BLaER1 treated with 17β-estradiol and CSF1 and Interleukin-3, amounts not matched to agents 10 nM and 100 nM (cell line): ENCODE measurements around the gene CPSF4.
"Not testable (repeated sequence)": the region's sequence is repeated elsewhere in the genome, so short reads cannot be mapped to it uniquely, and the experiment has no call there.

Experiments used
- H3K27ac ChIP-seq, 11 experiments: shearing (Covaris generic); formaldehyde crosslinking; 2 replicates each; pipeline ENCODE4 v1.8.1; 2022
- H3K27me3 ChIP-seq, 11 experiments: shearing (Covaris generic); formaldehyde crosslinking; 2 replicates each; pipeline ENCODE4 v1.8.1; 2022
- H3K36me3 ChIP-seq, 11 experiments: shearing (Covaris generic); formaldehyde crosslinking; 2 replicates each; pipeline ENCODE4 v1.8.1; 2022
- H3K4me1 ChIP-seq, 10 experiments: shearing (Covaris generic); formaldehyde crosslinking; 2 replicates each; pipeline ENCODE4 v1.8.1; 2022
- H3K4me2 ChIP-seq, 11 experiments: shearing (Covaris generic); formaldehyde crosslinking; 2 replicates each; pipeline ENCODE4 v1.8.1; 2022
- H3K4me3 ChIP-seq, 10 experiments: shearing (Covaris generic); formaldehyde crosslinking; 2 replicates each; pipeline ENCODE4 v1.8.1; 2022
- H3K9ac ChIP-seq, 11 experiments: shearing (Covaris generic); formaldehyde crosslinking; 2 replicates each; pipeline ENCODE4 v1.8.1; 2022
- H3K9me3 ChIP-seq, 11 experiments: shearing (Covaris generic); formaldehyde crosslinking; replicated peaks in 1 of 11; 2 replicates each; pipeline ENCODE4 v1.8.1; 2022
- H4K20me1 ChIP-seq, 11 experiments: shearing (Covaris generic); formaldehyde crosslinking; 2 replicates each; pipeline ENCODE4 v1.8.1; 2022
- Cebpa-rat ChIP-seq, 11 experiments: shearing (Covaris generic); IDR thresholded peaks; 2 replicates each; pipeline ENCODE4 v1.8.1; 2022

Gene CPSF4

DNA sequence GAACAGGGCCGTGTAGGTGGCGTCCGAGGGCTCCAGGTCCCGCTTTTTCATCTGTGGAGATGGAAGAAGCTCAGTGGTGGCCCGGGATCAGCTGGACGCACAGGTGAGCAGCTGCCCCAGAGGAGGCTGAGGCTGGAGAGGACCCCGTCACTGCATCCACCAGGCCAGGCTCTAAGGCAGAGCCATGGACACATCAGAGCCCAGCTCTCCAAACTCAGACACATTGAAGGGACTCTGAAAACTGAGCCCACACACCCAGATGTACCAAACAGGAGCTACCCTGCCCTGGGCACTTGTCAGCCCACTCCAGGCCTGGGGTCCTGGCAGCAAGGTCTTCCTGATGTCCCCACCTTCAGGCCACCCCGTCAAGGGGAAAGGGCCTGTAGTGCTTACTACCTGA lies 9.0 kb upstream of the CPSF4 start:
- no peak for TF ChIP-seq Cebpa-rat (IDR thresholded peaks at IDR 0.05)
- H3K27me3 ChIP-seq, result no peaks in the 10 kb centered on the region
- H3K27ac ChIP-seq, result no peak overlapping the region
- no peak overlapping the region for H3K4me3 ChIP-seq
- H3K9ac ChIP-seq, result peak overlapping the region in 1 of 11 experiments; percentile 9; a peak in 1 of 22 replicates
- H3K9me3 ChIP-seq, result no peaks in the 10 kb centered on the region
- no peaks in the 10 kb centered on the region for H3K4me1 ChIP-seq
- H3K4me2 ChIP-seq, result no peak overlapping the region
- H3K36me3 ChIP-seq, result peaks cover 74 to 87% (median 81%) of the 10 kb centered on the region in 11 experiments
- H4K20me1 ChIP-seq, result peaks cover 0 to 63% (median 24%) of the 10 kb centered on the region in 11 experiments; a peak in 14 of 22 replicates

DNA sequence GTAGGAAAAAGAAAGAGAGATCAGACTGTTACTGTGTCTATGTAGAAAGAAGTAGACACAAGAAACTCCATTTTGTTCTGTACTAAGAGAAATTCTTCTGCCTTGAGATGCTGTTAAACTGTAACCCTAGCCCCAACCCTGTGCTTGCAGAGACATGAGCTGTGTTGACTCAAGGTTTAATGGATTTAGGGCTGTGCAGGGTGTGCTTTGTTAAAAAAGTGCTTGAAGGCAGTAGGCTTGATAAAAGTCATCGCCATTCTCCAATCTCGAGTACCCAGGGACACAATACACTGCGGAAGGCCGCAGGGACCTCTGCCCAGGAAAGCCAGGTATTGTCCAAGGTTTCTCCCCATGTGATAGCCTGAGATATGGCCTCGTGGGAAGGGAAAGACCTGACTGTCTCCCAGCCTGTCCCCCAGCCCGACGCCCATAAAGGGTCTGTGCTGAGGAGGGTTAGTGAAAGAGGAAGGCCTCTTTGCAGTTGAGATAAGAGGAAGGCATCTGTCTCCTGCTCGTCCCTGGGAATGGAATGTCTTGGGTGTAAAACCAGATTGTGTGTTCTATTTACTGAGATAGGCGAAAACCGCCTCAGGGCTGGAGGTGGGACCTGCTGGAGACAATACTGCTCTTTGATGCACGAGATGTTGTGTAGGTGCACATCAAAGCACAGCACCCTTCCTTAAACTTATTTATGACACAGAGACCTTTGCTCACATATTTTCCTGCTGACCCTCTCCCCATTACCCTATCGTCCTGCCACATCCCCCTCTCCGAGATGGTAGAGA lies 6.8 kb upstream of the CPSF4 start:
- H3K27ac ChIP-seq, H3K9ac ChIP-seq, H3K9me3 ChIP-seq, H3K4me2 ChIP-seq, H3K27me3 ChIP-seq, H3K4me3 ChIP-seq: not testable (repeated sequence)
- Histone ChIP-seq H4K20me1 (peaks cover 0 to 75% (median 40%) of the 10 kb centered on the region in 11 experiments; a peak in 15 of 22 replicates), H3K36me3 (peaks cover 71 to 92% (median 83%) of the 10 kb centered on the region in 11 experiments), H3K4me1 (peaks cover 2 to 11% (median 7%) of the 10 kb centered on the region in 10 experiments; a peak in 16 of 20 replicates)

DNA sequence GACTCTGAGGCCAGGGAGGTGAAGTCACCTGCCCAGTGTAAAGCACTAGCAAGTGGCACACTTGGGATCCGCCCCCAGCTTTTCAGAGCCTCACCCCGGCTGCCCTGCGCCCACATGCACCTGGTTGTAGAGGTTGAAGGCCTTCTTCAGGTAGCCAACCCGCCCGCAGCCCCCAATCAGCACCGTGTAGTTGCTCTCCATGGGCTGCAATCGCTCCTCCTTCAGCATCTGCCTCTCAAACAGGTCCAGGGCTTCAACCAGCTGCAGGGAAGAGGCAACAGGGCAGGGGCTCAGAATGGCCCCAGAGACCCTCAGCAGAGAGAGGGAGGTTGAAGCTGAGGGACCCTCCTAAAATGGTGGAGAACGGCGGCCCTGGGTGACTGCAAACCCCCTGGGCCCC lies 5.6 kb upstream of the CPSF4 start:
- Histone ChIP-seq H3K4me3 (no peak overlapping the region), H3K4me1 (peaks cover 13 to 22% (median 18%) of the 10 kb centered on the region in 10 experiments), H4K20me1 (peaks cover 0 to 79% (median 45%) of the 10 kb centered on the region in 11 experiments; a peak in 15 of 22 replicates), H3K36me3 (peaks cover 67 to 92% (median 79%) of the 10 kb centered on the region in 11 experiments), H3K27ac (no peak overlapping the region), H3K9ac (0 out of 22 replicates have a peak overlapping the region, but pooled peaks of 1 of the 11 experiments have one; percentile 2), H3K9me3 (no peaks in the 10 kb centered on the region), H3K4me2 (no peak overlapping the region), H3K27me3 (no peaks in the 10 kb centered on the region)
- TF ChIP-seq Cebpa-rat (IDR thresholded peaks at IDR 0.05), result no peak

DNA sequence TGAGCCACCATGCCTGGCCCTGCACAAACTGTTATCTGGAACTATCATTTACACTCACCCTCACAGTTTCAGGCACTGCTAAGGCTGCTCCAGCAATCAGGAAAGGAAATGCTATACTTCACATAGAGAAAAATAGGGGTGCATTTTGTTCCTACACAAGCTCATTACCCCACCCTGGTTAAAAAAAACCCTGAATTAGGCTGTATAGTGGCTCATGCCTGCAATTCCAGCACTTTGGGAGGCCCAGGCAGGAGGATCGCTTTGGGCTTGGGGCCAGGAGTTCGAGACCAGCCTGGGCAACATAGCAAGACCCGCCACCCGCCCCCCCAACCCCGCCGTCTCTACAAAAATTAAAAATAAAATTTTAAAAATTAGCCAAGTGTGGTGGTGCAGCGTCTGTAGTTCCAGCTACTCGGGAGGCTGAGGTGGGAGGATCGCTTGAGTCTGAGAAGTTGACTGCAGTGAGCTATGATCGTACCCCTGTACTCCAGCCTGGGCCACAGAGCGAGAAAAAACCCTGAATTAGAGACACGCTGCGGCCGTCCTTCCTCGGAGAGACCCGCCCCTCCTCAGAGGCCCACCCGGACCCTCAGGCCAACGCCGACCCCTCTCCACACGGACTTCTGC lies 684 bp upstream of the CPSF4 start:
- TF ChIP-seq Cebpa-rat (IDR thresholded peaks at IDR 0.05), result no peak
- H3K36me3 ChIP-seq, result peaks cover 24 to 72% (median 50%) of the 10 kb centered on the region in 11 experiments

DNA sequence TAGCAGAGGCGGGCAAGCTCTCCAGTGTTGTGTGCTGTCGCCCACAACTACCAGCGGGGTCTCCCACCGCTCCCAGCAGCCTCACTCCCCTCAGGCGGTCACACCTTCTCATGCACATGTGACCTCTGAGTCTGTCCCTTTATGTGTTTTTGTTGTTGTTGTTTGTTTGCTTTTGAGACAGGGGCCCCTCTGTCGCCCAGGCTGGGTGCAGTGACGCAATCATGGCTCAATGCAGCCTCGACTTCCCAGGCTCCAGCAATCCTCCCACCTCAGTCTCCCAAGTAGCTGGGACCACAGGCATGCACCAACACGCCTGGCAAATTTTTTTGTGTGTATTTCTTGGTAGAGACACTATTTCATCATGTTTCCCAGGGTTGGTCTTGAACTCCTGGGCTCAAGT lies 1.5 kb downstream of the CPSF4 start:
- Histone ChIP-seq H3K4me1 (peaks cover 24 to 59% (median 40%) of the 10 kb centered on the region in 10 experiments), H3K4me3 (peak overlapping the region; percentile 87 to 99 (median 94)), H4K20me1 (peaks cover 11 to 87% (median 50%) of the 10 kb centered on the region in 11 experiments; a peak in 21 of 22 replicates), H3K4me2 (peak overlapping the region; percentile 82 to 98 (median 94)), H3K27ac (peak overlapping the region in 2 of 11 experiments; percentile 80 to 88; a peak in 2 of 22 replicates), H3K36me3 (peaks cover 24 to 72% (median 50%) of the 10 kb centered on the region in 11 experiments), H3K27me3 (no peaks in the 10 kb centered on the region), H3K9me3 (no peaks in the 10 kb centered on the region), H3K9ac (peak overlapping the region; percentile 89 to 97 (median 93); a peak in 21 of 22 replicates)
- TF ChIP-seq Cebpa-rat (IDR thresholded peaks at IDR 0.05), result peak in 3 of 11 experiments; percentile 24 to 52 (median 44); a peak in 2 of 22 replicates

More for the DNA sequence above, 684 bp upstream of the CPSF4 start:
- Histone ChIP-seq H3K4me3 (peak overlapping the region; percentile 87 to 99 (median 94)), H3K4me2 (peak overlapping the region; percentile 82 to 98 (median 94)), H3K27ac (peak overlapping the region; percentile 80 to 96 (median 88)), H3K4me1 (peaks cover 24 to 57% (median 40%) of the 10 kb centered on the region in 10 experiments), H3K27me3 (no peaks in the 10 kb centered on the region), H3K9ac (peak overlapping the region; percentile 89 to 97 (median 93)), H3K9me3 (no peaks in the 10 kb centered on the region), H4K20me1 (peaks cover 11 to 86% (median 65%) of the 10 kb centered on the region in 11 experiments; a peak in 21 of 22 replicates)

DNA sequence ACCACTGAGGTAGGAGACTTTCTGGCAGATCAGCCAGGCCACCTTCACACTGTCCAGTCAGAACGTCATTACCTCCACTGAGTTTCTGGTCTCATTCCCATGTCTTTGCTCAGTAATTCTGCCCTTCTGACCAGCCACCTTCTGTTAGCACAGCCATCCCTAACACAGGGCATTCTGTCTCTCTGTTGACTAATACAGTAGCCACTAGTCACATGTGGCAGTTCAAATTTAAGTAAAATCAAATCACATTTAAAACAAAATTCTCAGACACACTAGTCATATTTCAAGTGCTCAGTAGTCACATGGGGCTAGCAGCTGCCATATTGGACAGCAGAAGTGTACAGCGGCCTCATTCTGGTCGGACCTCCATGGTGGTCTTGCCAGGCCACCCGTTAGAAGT lies 7.4 kb downstream of the CPSF4 start:
- Histone ChIP-seq H3K4me1 (peaks cover 0 to 25% (median 7%) of the 10 kb centered on the region in 10 experiments; a peak in 11 of 20 replicates), H3K9me3 (no peaks in the 10 kb centered on the region), H3K4me2 (no peak overlapping the region), H4K20me1 (peaks cover 24 to 90% (median 48%) of the 10 kb centered on the region in 11 experiments; a peak in 21 of 22 replicates), H3K27ac (no peak overlapping the region), H3K9ac (no peak overlapping the region), H3K4me3 (no peak overlapping the region), H3K27me3 (no peaks in the 10 kb centered on the region), H3K36me3 (peaks cover 79 to 100% (median 96%) of the 10 kb centered on the region in 11 experiments)
- TF ChIP-seq Cebpa-rat (IDR thresholded peaks at IDR 0.05), result no peak

DNA sequence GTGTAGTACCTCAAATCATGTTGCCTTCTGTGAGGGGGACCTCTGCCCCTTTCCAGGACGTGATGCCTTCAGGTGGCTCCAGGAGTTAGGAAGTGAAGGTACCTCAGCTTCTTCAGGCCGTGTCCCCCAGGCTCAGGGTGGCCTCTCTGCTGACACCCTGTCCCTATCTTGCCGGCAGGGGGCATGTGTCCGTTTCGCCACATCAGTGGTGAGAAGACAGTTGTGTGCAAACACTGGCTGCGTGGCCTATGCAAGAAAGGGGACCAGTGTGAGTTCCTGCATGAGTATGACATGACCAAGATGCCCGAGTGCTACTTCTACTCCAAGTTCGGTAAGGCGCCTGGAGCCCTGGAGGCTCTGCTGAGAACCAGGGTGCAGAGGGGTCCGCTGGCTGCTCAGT lies 9.2 kb downstream of the CPSF4 start:
- no peak overlapping the region for H3K4me2 ChIP-seq
- no peak overlapping the region for H3K4me3 ChIP-seq
- no peaks in the 10 kb centered on the region for H3K9me3 ChIP-seq
- H3K27me3 ChIP-seq, result no peaks in the 10 kb centered on the region
- peaks cover 38 to 92% (median 60%) of the 10 kb centered on the region in 11 experiments; a peak in 20 of 22 replicates for H4K20me1 ChIP-seq
- peaks cover 96 to 100% (median 100%) of the 10 kb centered on the region in 11 experiments for H3K36me3 ChIP-seq
- peak overlapping the region in 1 of 11 experiments; percentile 34; a peak in 1 of 22 replicates for H3K9ac ChIP-seq
- H3K27ac ChIP-seq, result no peak overlapping the region
- no peak for TF ChIP-seq Cebpa-rat (IDR thresholded peaks at IDR 0.05)
- peaks cover 0 to 6% (median under 1%) of the 10 kb centered on the region in 10 experiments; a peak in 7 of 20 replicates for H3K4me1 ChIP-seq

DNA sequence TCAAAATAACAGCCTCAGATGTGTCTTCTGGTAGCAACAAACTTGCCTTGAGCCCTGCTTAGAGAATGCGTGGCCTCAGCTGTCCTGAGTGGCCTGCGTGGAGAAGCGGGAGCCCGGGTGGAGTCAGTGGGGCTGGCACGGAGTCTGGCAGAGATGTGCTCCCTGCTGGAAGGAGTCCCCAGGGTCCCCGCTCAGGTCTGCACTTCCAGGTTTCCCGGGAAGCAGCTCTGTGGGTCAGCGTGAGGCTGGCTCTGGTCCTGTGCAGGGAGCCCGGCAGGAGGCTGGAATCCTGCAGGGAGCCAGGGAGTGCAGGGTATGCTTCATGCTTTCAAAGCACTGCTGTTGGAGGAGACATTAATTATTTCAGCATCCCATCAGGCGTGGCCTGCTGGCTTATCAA lies 10.1 kb downstream of the CPSF4 start:
- TF ChIP-seq Cebpa-rat (IDR thresholded peaks at IDR 0.05), result no peak
- Histone ChIP-seq H3K4me1 (no peaks in the 10 kb centered on the region), H4K20me1 (peaks cover 40 to 92% (median 63%) of the 10 kb centered on the region in 11 experiments; a peak in 21 of 22 replicates), H3K27ac (no peak overlapping the region), H3K9me3 (no peaks in the 10 kb centered on the region), H3K27me3 (no peaks in the 10 kb centered on the region), H3K4me3 (no peak overlapping the region), H3K4me2 (no peak overlapping the region), H3K9ac (no peak overlapping the region), H3K36me3 (peaks cover 96 to 100% (median 100%) of the 10 kb centered on the region in 11 experiments)

DNA sequence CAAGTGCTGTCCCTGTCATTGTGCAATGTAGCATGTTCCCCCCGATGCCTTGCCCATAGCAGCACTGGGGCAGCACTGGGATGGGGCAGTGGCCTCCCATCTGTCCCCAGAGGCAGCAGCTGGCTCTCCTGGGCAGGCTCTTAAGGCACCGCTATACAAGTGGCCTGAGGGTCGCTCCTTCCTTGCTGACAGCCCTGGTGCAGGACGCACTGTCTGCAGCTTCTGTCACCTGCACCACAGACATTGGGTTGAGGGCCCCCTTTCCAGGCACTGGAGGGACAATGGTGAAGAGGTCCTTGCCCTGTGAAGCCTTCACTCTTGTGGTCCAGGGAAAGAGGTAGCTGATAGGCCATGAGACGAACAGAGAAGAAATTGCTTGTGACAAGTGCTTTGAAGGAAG lies 10.6 kb downstream of the CPSF4 start:
- Histone ChIP-seq H3K36me3 (peaks cover 98 to 100% (median 100%) of the 10 kb centered on the region in 11 experiments), H3K4me1 (no peaks in the 10 kb centered on the region), H3K4me3 (no peak overlapping the region), H3K9ac (no peak overlapping the region), H3K27ac (no peak overlapping the region), H4K20me1 (peaks cover 40 to 92% (median 67%) of the 10 kb centered on the region in 11 experiments; a peak in 21 of 22 replicates), H3K9me3 (no peaks in the 10 kb centered on the region), H3K4me2 (no peak overlapping the region), H3K27me3 (no peaks in the 10 kb centered on the region)
- TF ChIP-seq Cebpa-rat (IDR thresholded peaks at IDR 0.05), result no peak
